SIG-M5 (cell line): ENCODE results near the gene TRPM1.
A peak's percentile ranks its signal among the peaks of the same experiment; 100 is the strongest.

ENCODE experiments used
- DNase-seq: peaks from one replicate; lab custom pipeline; 2025; lab: John Stamatoyannopoulos, UW

TRPM1 gene

DNA sequence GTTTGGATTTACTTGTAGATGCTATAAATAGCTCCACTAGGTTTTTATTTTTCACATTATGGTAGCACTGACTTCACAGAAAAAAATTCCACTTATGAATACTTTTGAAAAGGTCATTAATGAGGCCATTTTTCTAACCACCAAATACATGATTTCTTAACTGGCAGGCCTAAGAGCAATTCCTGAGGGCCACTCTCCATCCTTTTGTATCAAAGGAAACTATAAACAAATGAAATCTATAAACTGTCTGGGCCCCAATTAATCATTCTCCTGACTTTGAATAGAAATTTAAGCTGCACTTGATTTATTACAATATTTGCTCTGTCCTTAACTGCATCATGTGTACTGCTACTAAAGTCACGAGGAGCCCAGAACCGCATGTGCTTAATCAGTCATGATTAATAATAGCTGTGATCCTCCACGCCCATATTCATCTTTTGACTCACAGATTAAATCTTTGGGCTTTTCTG, 85.0 kb downstream of the TRPM1 start:
- no peak for DNase-seq

DNA sequence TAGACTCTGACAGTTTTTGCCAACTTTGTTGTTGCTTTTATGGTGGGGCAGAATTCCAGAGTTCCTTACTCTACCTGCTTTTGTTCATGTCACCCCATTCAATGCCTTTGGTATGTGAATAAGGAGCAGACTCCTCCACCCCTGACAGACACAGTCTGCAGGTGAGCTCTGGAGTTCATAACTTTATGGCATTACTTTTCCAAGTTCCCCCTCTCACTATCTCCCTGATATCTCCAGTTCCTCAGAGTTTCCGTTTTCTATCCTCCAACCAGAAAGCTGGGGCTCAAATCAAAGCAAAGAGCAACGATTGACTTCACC, 87.0 kb downstream of the TRPM1 start:
- no peak for DNase-seq

GRCh38 chr15:31013863-31014607, 87.5 kb downstream of the TRPM1 start:
- no peak for DNase-seq

- DNase-seq = no peak
Observed at GRCh38 chr15:31012455-31012854, 89.1 kb downstream of the TRPM1 start.

GRCh38 chr15:31010036-31010435, 91.5 kb downstream of the TRPM1 start:
- no peak for DNase-seq

DNA sequence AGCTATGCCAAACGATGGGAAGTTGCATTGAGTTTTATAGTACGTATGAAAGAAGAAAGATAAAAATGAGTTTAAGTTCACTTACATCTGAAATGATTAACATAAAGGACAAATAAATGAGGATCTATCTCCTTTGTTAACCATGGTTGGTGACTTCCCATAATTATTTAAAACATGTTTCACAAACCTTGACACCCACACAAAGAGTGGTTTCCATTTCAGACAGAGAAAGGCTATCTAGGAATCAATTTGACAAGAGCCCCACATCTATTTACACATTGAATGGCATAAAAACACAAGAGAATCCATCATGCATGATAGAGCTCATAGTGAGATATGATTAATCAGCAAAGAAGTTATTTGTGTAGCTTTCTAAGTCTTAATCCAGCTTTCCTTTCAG, 95.9 kb downstream of the TRPM1 start:
- no peak for DNase-seq

- DNase-seq = peak; percentile 43
Observed at GRCh38 chr15:31004220-31004733, 97.2 kb downstream of the TRPM1 start.

DNA sequence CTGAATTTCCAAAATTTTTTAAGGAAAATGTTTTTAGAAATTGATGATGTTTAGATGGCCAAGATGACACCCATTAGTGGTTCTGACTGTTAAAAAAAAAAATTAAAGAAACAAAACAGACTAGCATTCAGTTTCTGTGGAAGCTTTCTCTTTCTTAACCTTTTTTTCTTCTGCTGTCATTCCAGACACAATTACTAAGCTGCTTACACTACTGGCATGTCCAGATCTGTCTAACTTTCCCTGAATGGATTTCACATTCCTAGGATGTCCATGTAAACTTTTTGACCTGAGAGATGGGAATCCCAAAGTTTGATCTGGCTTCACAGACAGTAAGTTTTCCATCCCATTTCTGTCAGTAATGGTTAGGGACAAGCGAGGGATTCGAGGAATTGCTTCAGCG, 99.8 kb downstream of the TRPM1 start:
- no peak for DNase-seq

- DNase-seq = no peak
Observed at GRCh38 chr15:30999729-31000128, 101.8 kb downstream of the TRPM1 start.

DNA sequence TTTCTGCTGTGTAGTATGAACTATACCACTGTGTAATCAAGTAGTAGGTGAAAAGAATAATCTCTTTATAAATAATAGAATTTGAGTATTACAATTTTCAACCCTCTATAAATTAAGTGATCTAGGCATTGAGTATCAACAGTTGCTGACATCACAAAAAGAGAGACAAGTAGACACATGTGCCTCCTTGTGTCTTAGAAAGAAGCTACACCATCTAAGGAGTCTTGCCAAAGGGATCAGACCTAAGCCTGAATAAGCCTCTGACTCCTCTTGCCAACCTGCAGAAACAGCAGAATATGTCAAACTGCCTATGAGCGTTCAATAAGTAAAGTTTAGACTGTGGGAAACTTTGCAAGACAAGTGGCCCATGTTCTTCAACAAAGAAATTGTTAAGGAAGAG, 104.3 kb downstream of the TRPM1 start:
- DNase-seq = no peak

DNA sequence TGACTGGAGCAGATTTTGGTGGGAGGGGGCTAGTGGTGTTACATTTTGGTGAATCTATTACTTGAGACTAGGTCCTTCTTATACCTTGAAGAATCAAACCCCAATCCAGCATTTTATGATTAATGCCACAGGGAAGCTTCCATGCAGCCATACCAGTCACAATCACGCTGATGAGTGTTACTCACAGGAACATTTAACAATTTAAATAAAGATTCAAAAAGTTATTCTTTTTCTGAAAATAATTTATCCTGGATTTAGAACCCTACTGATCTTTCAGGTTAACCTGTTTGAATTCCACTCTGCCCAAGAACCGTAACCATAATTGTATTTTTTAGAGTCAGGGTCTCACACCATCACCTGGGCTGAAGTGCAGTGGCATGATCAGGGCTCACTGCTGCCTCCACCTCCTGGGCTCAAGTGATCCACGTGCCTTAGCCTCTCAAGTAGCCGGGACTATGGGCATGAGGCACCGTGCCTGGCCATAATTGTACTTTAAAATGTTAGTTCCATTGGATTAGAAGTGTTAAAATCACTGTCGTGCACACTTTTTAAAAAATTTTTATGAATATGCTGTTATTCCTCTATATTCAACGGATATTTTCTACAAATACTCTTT, 109.2 kb downstream of the TRPM1 start:
- no peak for DNase-seq

GRCh38 chr15:30991255-30992235, 110.0 kb downstream of the TRPM1 start, which contains the start of gene MTMR10:
MTMR10 (minus strand) TSS chr15:30991628; CDS start chr15:30991506, 122 bp downstream.
- no peak for DNase-seq

GRCh38 chr15:30990446-30991254, 110.9 kb downstream of the TRPM1 start:
- DNase-seq = no peak

DNA sequence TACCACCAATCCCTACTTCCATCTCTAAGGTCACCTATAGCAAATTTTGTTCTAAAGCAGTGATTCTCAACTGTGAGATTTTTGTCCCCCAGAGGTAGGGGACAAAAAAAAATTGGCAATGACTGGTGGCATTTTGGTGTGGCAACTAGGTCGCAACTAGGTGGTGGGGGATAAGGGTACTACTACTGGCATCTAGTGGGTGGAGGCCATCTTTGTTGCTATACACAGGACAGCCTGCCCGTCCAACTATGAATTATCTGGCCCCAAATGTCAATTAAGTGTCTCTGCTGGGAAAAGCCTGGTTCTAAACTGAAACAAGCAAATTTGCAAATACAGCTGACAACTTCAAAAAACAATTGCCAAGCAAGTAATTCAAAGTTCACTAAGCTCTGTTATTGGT, 111.5 kb downstream of the TRPM1 start:
- no peak for DNase-seq

DNA sequence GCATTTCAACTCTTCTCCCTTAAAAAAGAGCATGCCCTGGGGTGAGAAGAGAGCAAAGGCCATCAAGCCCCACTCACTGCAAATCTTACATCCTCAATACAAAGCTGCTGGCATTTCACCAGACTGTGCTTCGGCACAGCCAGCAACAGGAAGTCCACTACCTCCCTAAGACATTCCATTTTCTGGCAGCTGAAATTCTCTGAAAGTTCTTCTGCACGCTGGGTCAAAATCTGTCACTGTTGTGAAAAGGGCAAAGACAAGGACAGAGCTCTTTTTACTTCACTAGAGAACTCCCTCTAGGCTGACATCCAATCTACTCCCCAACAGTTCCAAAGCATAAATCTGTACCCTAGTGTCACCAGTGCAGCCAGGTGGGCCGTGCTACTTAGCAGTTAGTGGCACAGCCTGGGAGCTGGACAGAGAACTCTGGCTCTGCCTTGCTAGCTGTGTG, 116.4 kb downstream of the TRPM1 start:
- DNase-seq = no peak

DNA sequence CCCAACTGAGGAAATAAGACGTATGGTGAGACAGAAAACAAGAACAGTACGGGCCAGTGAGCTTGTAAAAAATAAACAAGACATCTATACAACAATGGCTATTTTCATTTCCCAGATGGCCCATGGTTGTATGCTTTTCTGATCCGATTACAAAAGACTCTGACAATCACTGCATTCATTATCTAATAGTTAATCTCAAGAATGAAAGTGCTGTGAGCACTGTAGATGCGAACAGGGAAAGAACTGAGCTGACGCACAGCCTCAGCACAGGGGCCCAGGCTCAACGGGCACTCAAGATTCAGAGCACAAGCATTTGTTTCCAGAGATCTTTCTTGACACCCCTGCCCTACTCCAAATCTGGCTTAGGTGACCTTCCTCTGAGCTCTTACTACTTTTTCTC, 117.0 kb downstream of the TRPM1 start:
- DNase-seq = no peak

DNA sequence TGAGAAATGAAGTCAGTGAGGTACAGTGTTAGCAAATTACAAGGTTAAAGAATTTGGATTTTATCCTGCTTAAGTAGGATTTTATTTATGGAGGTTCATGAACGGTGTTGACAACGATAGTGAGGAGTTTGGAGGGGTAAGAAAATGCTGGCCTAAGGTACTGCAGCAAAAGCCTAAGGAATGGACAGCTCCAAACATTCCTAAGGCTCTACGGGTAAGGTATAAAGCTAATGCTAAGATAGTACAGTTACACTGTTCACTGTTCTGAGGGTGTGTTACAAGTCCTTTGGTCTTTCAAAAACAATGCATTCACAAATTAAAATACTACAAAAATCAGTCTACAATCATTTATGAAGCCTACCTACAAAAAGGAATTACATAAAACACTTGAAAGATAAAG, 117.4 kb downstream of the TRPM1 start:
- no peak for DNase-seq

GRCh38 chr15:30979457-30979856, 122.1 kb downstream of the TRPM1 start:
- no peak for DNase-seq

DNA sequence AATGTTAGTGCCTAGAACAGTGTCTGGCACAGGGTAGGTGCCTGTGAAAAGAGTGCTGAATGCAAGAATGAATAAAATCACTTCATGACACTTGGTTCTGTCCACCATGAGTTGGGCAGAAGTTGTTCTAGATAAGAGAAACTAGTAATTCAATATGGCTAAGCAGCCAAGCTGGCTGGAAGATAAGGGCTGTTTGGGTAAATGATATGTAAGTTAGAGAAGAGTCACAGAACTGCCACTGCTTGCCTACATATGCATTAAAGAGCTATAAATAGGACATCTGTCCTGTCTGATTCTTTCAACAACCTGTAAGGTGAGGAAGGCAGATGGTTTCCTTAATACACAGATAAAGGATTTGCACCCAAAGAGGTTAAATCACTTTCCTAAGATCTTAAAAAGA, 123.2 kb downstream of the TRPM1 start:
- no peak for DNase-seq

GRCh38 chr15:30974112-30974511, 127.4 kb downstream of the TRPM1 start:
- DNase-seq = no peak

- no peak for DNase-seq
Observed at GRCh38 chr15:30973379-30973778, 128.1 kb downstream of the TRPM1 start.
